SU-DHL-6 (cell line): ENCODE results near the gene HMGCL.
"Not testable (repeated sequence)": the region's sequence is repeated elsewhere in the genome, so short reads cannot be mapped to it uniquely, and the experiment has no call there.

Experiments
- H2AFZ ChIP-seq: fragments of 200-600 bp; sonication (generic); 2 replicates; pipeline ENCODE4 v1.6.1; 2014; ENCODE audit warnings: low read depth, mild to moderate bottlenecking, moderate library complexity, mixed read lengths, antibody characterized with exemption, low read length; ENCODE audit not compliant: severe bottlenecking
- H3F3A ChIP-seq: fragments of 200-600 bp; shearing (Covaris generic); 2 replicates; pipeline ENCODE4 v1.6.0; 2016; ENCODE audit warnings: antibody characterized with exemption, mild to moderate bottlenecking; ENCODE audit not compliant: insufficient read depth
- H3K27ac ChIP-seq: fragments of 200-600 bp; sonication (generic); 2 replicates; pipeline ENCODE4 v1.5.1; 2016; ENCODE audit warnings: low read depth, mild to moderate bottlenecking, low read length, moderate library complexity, mixed read lengths
- H3K27me3 ChIP-seq: fragments of 200-600 bp; sonication (generic), shearing (Covaris generic); 2 replicates; pipeline ENCODE4 v1.6.0; 2014; ENCODE audit warnings: mild to moderate bottlenecking, low read length
- H3K36me3 ChIP-seq: fragments of 200-600 bp; sonication (generic); 2 replicates; pipeline ENCODE4 v1.6.1; 2014; ENCODE audit warnings: mild to moderate bottlenecking, low read length, mixed read lengths
- H3K4me2 ChIP-seq: fragments of 300-600, 200-600 bp; shearing (Covaris generic), sonication (generic); 2 replicates; pipeline ENCODE4 v1.6.0; 2014; ENCODE audit warnings: low read length, low read depth, mild to moderate bottlenecking; ENCODE audit not compliant: poor library complexity, severe bottlenecking
- H3K4me3 ChIP-seq: fragments of 200-600 bp; sonication (generic); 2 replicates; pipeline ENCODE4 v1.5.1; 2014; ENCODE audit warnings: antibody characterized with exemption, low read length, mild to moderate bottlenecking, mixed read lengths; ENCODE audit not compliant: insufficient read depth, poor library complexity, severe bottlenecking
- H3K79me2 ChIP-seq: fragments of 200-600 bp; sonication (generic); 2 replicates; pipeline ENCODE4 v1.6.1; 2014; ENCODE audit warnings: mild to moderate bottlenecking, low read length, moderate library complexity; ENCODE audit not compliant: insufficient read depth
- H3K9ac ChIP-seq: fragments of 200-600 bp; sonication (generic); 2 replicates; pipeline ENCODE4 v1.7.0; 2014; ENCODE audit warnings: mild to moderate bottlenecking, low read length
- H3K9me2 ChIP-seq: fragments of 200-600 bp; sonication (generic); replicated peaks from 2 replicates; pipeline ENCODE4 v1.6.1; 2014; ENCODE audit warnings: low read length; ENCODE audit not compliant: insufficient read depth
- H3K9me3 ChIP-seq: fragments of 200-600 bp; sonication (generic); 2 replicates; pipeline ENCODE4 v1.6.1; 2014; ENCODE audit warnings: low read length, mixed read lengths; ENCODE audit not compliant: insufficient read depth
- H4K20me1 ChIP-seq: fragments of 200-600 bp; sonication (generic); 2 replicates; pipeline ENCODE4 v1.6.1; 2014; ENCODE audit warnings: low read depth, mild to moderate bottlenecking, antibody characterized with exemption, low read length, moderate library complexity, mixed read lengths
- CTCF ChIP-seq: fragments of 200-600 bp; sonication (generic); IDR thresholded peaks from one replicate; pipeline ENCODE4 v1.5.1; 2017; ENCODE audit warnings: antibody characterized with exemption, mild to moderate bottlenecking, low read length, moderate library complexity; ENCODE audit not compliant: insufficient read depth, poor library complexity, severe bottlenecking
- EZH2phosphoT487 ChIP-seq: fragments of 200-600 bp; sonication (generic), shearing (Covaris generic); conservative IDR thresholded peaks from 2 replicates; pipeline ENCODE4 v1.6.1; 2018; ENCODE audit warnings: mild to moderate bottlenecking, antibody characterized with exemption, low read length, moderate library complexity, mixed read lengths

HMGCL gene

GRCh38 chr1:23854568-23854967 lies 29.3 kb upstream of the HMGCL start:
- no peaks in the 10 kb centered on the region for H3K27me3 ChIP-seq
- H3K79me2 ChIP-seq: no peaks in the 10 kb centered on the region
- no peak overlapping the region for H3K4me2 ChIP-seq
- H4K20me1 ChIP-seq: no peaks in the 10 kb centered on the region
- H3K36me3 ChIP-seq: no peaks in the 10 kb centered on the region
- TF ChIP-seq EZH2phosphoT487: no peak
- TF ChIP-seq CTCF: peak; percentile 37
- H3F3A ChIP-seq: peaks cover 3% of the 10 kb centered on the region; the same call in 1 of the 2 replicates
- no peaks in the 10 kb centered on the region for H3K9me2 ChIP-seq
- no peak overlapping the region for H3K4me3 ChIP-seq
- H3K27ac ChIP-seq: no peak overlapping the region
- no peak overlapping the region for H2AFZ ChIP-seq
- H3K9ac ChIP-seq: no peak overlapping the region
- no peaks in the 10 kb centered on the region for H3K9me3 ChIP-seq

GRCh38 chr1:23853124-23853523 lies 27.9 kb upstream of the HMGCL start:
- not testable (repeated sequence) for H2AFZ ChIP-seq, H3K4me2 ChIP-seq, H3K9me3 ChIP-seq, H3K4me3 ChIP-seq, H3K9me2 ChIP-seq, H3K36me3 ChIP-seq, H4K20me1 ChIP-seq, H3K27ac ChIP-seq, H3K79me2 ChIP-seq, H3K9ac ChIP-seq, H3F3A ChIP-seq, H3K27me3 ChIP-seq

- not testable (repeated sequence) for H3K4me2 ChIP-seq, H3K79me2 ChIP-seq, H3K4me3 ChIP-seq, H4K20me1 ChIP-seq, H3K36me3 ChIP-seq, H3K27ac ChIP-seq, H3K9ac ChIP-seq, H2AFZ ChIP-seq, H3K9me2 ChIP-seq, H3K9me3 ChIP-seq, H3K27me3 ChIP-seq, H3F3A ChIP-seq
Measured at GRCh38 chr1:23851406-23851805, 26.2 kb upstream of the HMGCL start.

GRCh38 chr1:23848673-23849616 lies 23.7 kb upstream of the HMGCL start:
- Histone ChIP-seq H3K79me2 (no peaks in the 10 kb centered on the region), H3K27ac (no peak overlapping the region), H3K9ac (no peak overlapping the region), H3K4me2 (no peak overlapping the region), H3K4me3 (no peak overlapping the region), H3K9me2 (no peaks in the 10 kb centered on the region), H2AFZ (no peak overlapping the region), H3K36me3 (peaks cover 7% of the 10 kb centered on the region; the same call in 1 of the 2 replicates), H3K9me3 (no peaks in the 10 kb centered on the region), H3F3A (no peaks in the 10 kb centered on the region), H3K27me3 (no peaks in the 10 kb centered on the region), H4K20me1 (no peaks in the 10 kb centered on the region)
- TF ChIP-seq EZH2phosphoT487: no peak
- TF ChIP-seq CTCF: no peak

- not testable (repeated sequence) for H3K9ac ChIP-seq, H4K20me1 ChIP-seq, H3K9me2 ChIP-seq, H3K27ac ChIP-seq, H3K36me3 ChIP-seq, H3K4me3 ChIP-seq, H3K4me2 ChIP-seq, H2AFZ ChIP-seq, H3K27me3 ChIP-seq, H3K9me3 ChIP-seq, H3F3A ChIP-seq, H3K79me2 ChIP-seq
Measured at GRCh38 chr1:23847482-23848095, 22.4 kb upstream of the HMGCL start.
